ENCODE data around the gene TEKT3. TPM values are rescaled to one million over a fixed set of nuclear protein-coding genes. Genes with fewer than 3 reads are reported as not detected.

Gene TEKT3
- total and polyA plus RNA-seq, 9 of the 15 experiments (the other 6 are each of a cell fraction or from before 2014, with no cell fraction given) = not detected

- no peak overlapping the region for H2AFZ ChIP-seq (ENCODE audit: low read depth, low read length)
- peaks cover 0 to 7% of the 10 kb centered on the region in 2 experiments; a peak in 3 of 5 replicates for H3K4me1 ChIP-seq (replicated peaks in 1 of 2; ENCODE audit: control insufficient read depth in 2 of 2, insufficient read depth in 2 of 2, low read length in 2 of 2)
- H3K9me1 ChIP-seq (ENCODE audit: control insufficient read depth, insufficient read depth, low read length) = no peaks in the 10 kb centered on the region
- no peak for DNase-seq (ENCODE audit: extremely low read depth in 1 of 4, low spot score in 3 of 4)
- in situ Hi-C loops (cut with MboI) = loop anchor here (25.0 kb wide), 1 partner anchor 689 kb away; no protein-coding TSS in a partner anchor
- H4K20me1 ChIP-seq (replicated peaks; ENCODE audit: control insufficient read depth, insufficient read depth, low read length) = no peaks in the 10 kb centered on the region
- no TSS peak for BruUV-seq (replicated peaks)
- CTCF ChIA-PET (ENCODE audit: low intra/inter-chr PET ratio) = no interaction called here
- POLR2A ChIA-PET = no interaction called here
- FAIRE-seq = no peak
- no peak for ATAC-seq
- H3K9me3 ChIP-seq (replicated peaks; ENCODE audit: control insufficient read depth, insufficient read depth, low read depth, low read length) = no peaks in the 10 kb centered on the region
- TF ChIP-seq MAFG (tag; conservative IDR thresholded peaks at IDR 0.05) (peak; percentile 65), FOSL1 (tag; conservative IDR thresholded peaks at IDR 0.05) (peak; percentile 42; the same call in 1 of the 2 replicates), NFE2 (IDR thresholded peaks at IDR 0.05; ENCODE audit: low read depth) (peak; percentile 34; the same call in 1 of the 2 replicates), USF1 (CRISPR knock-in tag; IDR thresholded peaks at IDR 0.05) (peak; percentile 39; the same call in 1 of the 2 replicates), C11orf30 (IDR thresholded peaks at IDR 0.05; ENCODE audit: low read depth) (peak; percentile 48; the same call in 1 of the 2 replicates), MAFK (IDR thresholded peaks at IDR 0.05; ENCODE audit: low read length) (peak; percentile 39; the same call in 1 of the 2 replicates), ZNF311 (CRISPR knock-in tag; IDR thresholded peaks at IDR 0.05) (no peak), ZNF316 (IDR thresholded peaks at IDR 0.05) (peak; percentile 5; the same call in 1 of the 2 replicates), HNRNPLL (IDR thresholded peaks at IDR 0.05; ENCODE audit: low read depth, low read length, poor library complexity, severe bottlenecking) (no peak)
- TF ChIP-seq, protein P1, sequence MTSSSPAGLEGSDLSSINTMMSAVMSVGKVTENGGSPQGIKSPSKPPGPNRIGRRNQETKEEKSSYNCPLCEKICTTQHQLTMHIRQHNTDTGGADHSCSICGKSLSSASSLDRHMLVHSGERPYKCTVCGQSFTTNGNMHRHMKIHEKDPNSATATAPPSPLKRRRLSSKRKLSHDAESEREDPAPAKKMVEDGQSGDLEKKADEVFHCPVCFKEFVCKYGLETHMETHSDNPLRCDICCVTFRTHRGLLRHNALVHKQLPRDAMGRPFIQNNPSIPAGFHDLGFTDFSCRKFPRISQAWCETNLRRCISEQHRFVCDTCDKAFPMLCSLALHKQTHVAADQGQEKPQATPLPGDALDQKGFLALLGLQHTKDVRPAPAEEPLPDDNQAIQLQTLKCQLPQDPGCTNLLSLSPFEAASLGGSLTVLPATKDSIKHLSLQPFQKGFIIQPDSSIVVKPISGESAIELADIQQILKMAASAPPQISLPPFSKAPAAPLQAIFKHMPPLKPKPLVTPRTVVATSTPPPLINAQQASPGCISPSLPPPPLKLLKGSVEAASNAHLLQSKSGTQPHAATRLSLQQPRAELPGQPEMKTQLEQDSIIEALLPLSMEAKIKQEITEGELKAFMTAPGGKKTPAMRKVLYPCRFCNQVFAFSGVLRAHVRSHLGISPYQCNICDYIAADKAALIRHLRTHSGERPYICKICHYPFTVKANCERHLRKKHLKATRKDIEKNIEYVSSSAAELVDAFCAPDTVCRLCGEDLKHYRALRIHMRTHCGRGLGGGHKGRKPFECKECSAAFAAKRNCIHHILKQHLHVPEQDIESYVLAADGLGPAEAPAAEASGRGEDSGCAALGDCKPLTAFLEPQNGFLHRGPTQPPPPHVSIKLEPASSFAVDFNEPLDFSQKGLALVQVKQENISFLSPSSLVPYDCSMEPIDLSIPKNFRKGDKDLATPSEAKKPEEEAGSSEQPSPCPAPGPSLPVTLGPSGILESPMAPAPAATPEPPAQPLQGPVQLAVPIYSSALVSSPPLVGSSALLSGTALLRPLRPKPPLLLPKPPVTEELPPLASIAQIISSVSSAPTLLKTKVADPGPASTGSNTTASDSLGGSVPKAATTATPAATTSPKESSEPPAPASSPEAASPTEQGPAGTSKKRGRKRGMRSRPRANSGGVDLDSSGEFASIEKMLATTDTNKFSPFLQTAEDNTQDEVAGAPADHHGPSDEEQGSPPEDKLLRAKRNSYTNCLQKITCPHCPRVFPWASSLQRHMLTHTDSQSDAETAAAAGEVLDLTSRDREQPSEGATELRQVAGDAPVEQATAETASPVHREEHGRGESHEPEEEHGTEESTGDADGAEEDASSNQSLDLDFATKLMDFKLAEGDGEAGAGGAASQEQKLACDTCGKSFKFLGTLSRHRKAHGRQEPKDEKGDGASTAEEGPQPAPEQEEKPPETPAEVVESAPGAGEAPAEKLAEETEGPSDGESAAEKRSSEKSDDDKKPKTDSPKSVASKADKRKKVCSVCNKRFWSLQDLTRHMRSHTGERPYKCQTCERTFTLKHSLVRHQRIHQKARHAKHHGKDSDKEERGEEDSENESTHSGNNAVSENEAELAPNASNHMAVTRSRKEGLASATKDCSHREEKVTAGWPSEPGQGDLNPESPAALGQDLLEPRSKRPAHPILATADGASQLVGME (CRISPR knock-in tag; IDR thresholded peaks at IDR 0.05) = no peak
- TF ChIP-seq, protein P2, sequence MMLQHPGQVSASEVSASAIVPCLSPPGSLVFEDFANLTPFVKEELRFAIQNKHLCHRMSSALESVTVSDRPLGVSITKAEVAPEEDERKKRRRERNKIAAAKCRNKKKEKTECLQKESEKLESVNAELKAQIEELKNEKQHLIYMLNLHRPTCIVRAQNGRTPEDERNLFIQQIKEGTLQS (IDR thresholded peaks at IDR 0.05) = 0 out of 2 replicates have a peak, but pooled peaks have one; percentile 11
- TF ChIP-seq, protein P2 (CRISPR knock-in tag; conservative IDR thresholded peaks at IDR 0.05) = no peak
- no peaks in the 10 kb centered on the region for H3K36me3 ChIP-seq (ENCODE audit: control insufficient read depth, insufficient read depth, low read length)
- no peak overlapping the region for H3K4me3 ChIP-seq
- H3K9ac ChIP-seq (ENCODE audit: insufficient read depth in 1 of 2, low read depth in 2 of 2, low read length in 2 of 2) = no peak overlapping the region
- H3K79me2 ChIP-seq (ENCODE audit: control insufficient read depth, insufficient read depth, low read length) = no peaks in the 10 kb centered on the region
- WGBS (ENCODE audit: insufficient coverage, low coverage, missing lambda C conversion rate) = 18% methylated on average over 5 of the region's 5 CpGs
- H3K27ac ChIP-seq (ENCODE audit: extremely low read depth, low read depth, low read length) = no peak overlapping the region
- no peaks in the 10 kb centered on the region; a peak in 1 of 5 replicates for H3K27me3 ChIP-seq (ENCODE audit: control insufficient read depth in 2 of 2, insufficient read depth in 2 of 2, low read length in 2 of 2)
- H3K4me2 ChIP-seq (ENCODE audit: insufficient read depth, low read length) = no peak overlapping the region
- intact Hi-C loops (cut with micrococcal nuclease) = no loop called here
Observed at GRCh38 chr17:15273141-15273793, 68.1 kb downstream of the TEKT3 start.

Data from K562 (cell line).